Upper lobe of left lung (tissue), 4 donors: ENCODE results near the gene NPY1R.

Source experiments
- EP300 ChIP-seq, 4 donors: sonication (generic); formaldehyde crosslinking; IDR thresholded peaks; one replicate each; pipeline ENCODE4 v1.5.1; 2017; ENCODE audit warnings: antibody characterized with exemption in 4 of 4, control low read depth in 2 of 4
- POLR2A ChIP-seq, 4 donors: fragments of 450-650 bp; IDR thresholded peaks; one replicate each; pipeline ENCODE4 v1.5.1; 2016 to 2017; ENCODE audit warnings: antibody characterized with exemption in 4 of 4, mild to moderate bottlenecking in 2 of 4
- POLR2AphosphoS5 ChIP-seq, 2 donors: sonication (generic); formaldehyde crosslinking; IDR thresholded peaks; one replicate each; pipeline ENCODE4 v1.5.1; 2017; ENCODE audit warnings: antibody characterized with exemption in 2 of 2
- TF ChIP-seq, protein P1 (sequence below), 6 experiments: fragments of 450-650 bp in 4 of 6; fragments of 200-600 bp in 2 of 6; sonication (generic) in 2 of 6; IDR thresholded peaks; one replicate each; pipeline ENCODE4 v1.5.1; 2016 to 2019; ENCODE audit warnings: antibody characterized with exemption in 6 of 6

- TF ChIP-seq POLR2A (IDR thresholded peaks at IDR 0.05) (no peak), EP300 (IDR thresholded peaks at IDR 0.05) (no peak), POLR2AphosphoS5 (IDR thresholded peaks at IDR 0.05) (no peak)
- TF ChIP-seq, protein P1, sequence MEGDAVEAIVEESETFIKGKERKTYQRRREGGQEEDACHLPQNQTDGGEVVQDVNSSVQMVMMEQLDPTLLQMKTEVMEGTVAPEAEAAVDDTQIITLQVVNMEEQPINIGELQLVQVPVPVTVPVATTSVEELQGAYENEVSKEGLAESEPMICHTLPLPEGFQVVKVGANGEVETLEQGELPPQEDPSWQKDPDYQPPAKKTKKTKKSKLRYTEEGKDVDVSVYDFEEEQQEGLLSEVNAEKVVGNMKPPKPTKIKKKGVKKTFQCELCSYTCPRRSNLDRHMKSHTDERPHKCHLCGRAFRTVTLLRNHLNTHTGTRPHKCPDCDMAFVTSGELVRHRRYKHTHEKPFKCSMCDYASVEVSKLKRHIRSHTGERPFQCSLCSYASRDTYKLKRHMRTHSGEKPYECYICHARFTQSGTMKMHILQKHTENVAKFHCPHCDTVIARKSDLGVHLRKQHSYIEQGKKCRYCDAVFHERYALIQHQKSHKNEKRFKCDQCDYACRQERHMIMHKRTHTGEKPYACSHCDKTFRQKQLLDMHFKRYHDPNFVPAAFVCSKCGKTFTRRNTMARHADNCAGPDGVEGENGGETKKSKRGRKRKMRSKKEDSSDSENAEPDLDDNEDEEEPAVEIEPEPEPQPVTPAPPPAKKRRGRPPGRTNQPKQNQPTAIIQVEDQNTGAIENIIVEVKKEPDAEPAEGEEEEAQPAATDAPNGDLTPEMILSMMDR (IDR thresholded peaks at IDR 0.05) = no peak
Measured at GRCh38 chr4:163344147-163345125, 12.0 kb upstream of the NPY1R start.
